GM18951 (cell line): Measurements from ENCODE around the gene ASTE1.
A peak's percentile ranks its signal among the peaks of the same experiment; 100 is the strongest.

Experiments
- POLR2A ChIP-seq: IDR thresholded peaks from 4 replicates; pipeline ENCODE4 v1.6.1; 2011; ENCODE audit warnings: mild to moderate bottlenecking; ENCODE audit not compliant: insufficient read length, insufficient read depth; ENCODE audit errors: extremely low read depth
- in situ Hi-C: fragments of 300-500 bp; cut with MboI; formaldehyde crosslinking; loops from one replicate; pipeline ENCODE4 v1.12.0; 2022; ENCODE audit warnings: low sequenced_read_pairs, mixed read lengths, inconsistent platforms; ENCODE audit not compliant: unreplicated experiment

The ASTE1 gene

DNA sequence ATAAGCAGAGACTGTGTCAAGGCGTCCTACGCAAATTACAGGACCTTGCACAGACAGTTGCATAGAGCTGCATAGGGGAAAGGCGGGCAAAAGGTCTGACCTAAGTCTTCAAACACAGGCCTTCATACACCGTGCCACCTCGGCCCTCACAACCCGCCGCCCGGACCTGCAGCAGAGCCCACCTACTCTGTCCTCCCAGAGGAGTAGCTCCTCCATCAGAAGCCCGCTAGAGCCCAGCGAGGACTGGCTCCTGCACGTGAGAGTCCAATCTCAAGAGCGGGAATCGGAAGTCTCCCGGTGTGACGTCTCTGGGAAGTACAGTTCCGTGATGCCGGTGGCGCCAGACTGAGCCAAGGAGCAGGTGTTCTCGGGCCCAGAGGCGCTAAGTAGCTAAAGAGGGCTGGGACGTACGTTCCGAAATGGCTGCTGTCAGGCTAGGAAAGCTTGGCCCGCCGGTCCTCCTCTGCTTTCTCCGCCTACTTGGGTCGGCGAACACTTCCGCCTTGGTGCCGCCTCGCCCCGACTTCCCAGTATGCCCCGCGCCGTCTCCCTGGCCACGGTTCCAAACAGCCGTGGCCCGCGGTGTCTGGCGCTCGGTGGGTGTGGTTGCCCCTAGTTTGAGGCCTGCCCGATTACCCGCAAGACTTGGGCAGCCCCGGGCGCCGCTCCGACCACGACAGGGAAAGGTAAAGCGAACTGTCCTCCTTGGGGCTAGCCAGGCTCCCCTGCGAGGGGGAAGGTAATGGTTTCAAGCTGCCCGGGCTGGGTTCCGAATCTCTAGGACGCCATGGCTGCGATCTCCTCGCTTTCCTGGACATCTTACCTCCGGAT is at the start of gene ASTE1, which contains the start of gene NEK11:
Gene ASTE1, minus strand, starts transcription at position 505 of the 831 bp plus-strand sequence. CDS start 1,519 bp downstream, outside the sequence.
Gene NEK11, plus strand, starts transcription at position 557 of the 831 bp plus-strand sequence. CDS start 2,832 bp downstream, outside the sequence.
- in situ Hi-C loops, result loop anchor here (25.0 kb wide), 3 partner anchors 461 to 1161 kb away; partner anchors contain the start of gene CPNE4
- TF ChIP-seq POLR2A, result peak; percentile 81

GRCh38 chr3:131075632-131076328 is 49.2 kb upstream of the ASTE1 start:
- TF ChIP-seq POLR2A, result no peak
- in situ Hi-C loops, result no loop called here

DNA sequence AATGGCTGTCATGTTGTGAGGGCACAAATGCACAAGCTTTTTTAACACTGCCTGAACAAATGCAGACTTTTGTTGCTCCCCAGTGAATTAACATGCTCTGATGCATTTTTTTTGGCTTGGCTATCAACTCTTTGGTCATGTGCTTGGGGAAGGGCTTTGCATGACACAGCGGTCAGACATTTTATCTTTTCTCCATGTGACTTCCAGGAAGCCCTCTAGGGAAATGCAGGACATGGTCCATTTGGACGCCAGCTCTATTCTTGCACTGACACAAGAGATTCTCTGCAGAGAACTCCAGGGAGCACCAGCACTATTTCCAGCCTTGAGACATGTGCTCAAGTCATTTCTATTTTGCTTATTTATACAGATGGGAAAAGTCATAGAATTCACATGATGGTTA is 46.2 kb upstream of the ASTE1 start:
- in situ Hi-C loops, result no loop called here
- TF ChIP-seq POLR2A, result no peak

GRCh38 chr3:131072099-131072559 is 45.5 kb upstream of the ASTE1 start:
- no peak for TF ChIP-seq POLR2A
- in situ Hi-C loops, result no loop called here

GRCh38 chr3:131067983-131068382 is 41.4 kb upstream of the ASTE1 start:
- in situ Hi-C loops, result no loop called here
- TF ChIP-seq POLR2A, result no peak

DNA sequence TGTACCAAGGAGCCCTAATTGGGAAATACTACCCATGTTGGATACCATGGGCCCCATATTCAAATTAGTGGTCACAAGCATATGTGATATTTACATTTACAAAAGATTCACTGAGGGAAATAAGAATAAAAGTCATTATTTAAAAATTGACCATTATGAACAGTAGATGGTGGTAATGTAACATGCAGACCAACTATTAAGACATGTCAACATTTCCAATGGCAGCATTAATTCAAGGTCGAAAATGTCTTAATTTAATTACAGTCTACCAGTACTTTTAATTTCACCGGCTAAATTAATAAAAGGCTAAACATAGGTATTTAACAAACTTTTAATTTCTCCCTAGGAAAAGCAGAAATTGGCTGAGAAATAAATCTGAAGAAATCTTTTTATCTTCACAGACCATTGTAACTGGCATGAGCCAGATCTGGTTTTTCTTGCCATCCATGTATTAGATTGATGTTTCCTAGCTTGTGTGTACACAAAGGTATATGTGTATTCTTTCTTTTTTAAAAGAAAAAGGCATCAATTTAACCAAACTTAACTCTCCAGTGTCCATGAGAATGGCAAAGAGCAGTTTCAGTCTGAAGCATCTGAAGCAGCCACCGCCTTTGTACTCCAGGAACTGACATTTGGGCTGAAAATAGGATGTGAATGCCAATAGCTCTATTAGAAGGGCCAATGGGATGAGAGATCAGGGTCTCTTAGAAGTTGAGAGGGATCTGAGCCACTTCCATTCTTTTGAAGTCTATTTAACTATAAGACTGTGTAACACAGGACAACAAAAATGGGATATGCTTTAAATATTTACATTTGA is 26.6 kb upstream of the ASTE1 start:
- in situ Hi-C loops, result no loop called here

GRCh38 chr3:131050001-131050400 is 23.4 kb upstream of the ASTE1 start:
- TF ChIP-seq POLR2A, result no peak

More for the DNA sequence above, 26.6 kb upstream of the ASTE1 start:
- TF ChIP-seq POLR2A, result no peak

DNA sequence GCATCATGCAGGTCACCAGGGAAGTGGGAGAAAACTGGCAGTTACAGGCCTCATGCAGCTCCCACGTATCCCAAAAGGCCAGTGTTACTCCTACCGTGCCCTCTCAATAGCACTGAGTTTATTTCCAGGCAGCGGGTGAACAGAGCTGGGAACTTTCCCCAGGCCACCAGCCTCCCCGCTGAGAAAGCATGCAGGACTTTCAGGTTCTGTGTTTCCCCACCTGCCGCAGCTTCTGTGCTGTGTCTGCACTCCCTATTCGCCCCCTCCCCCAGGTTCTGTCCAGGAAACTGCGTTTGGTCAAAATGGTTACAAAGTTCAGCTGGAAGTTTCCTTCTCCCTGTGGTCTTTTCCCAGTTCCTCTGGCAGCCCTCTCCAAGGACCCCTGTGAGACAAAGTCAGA is 21.4 kb upstream of the ASTE1 start:
- in situ Hi-C loops, result loop anchor here (25.0 kb wide), 3 partner anchors 439 to 1139 kb away; partner anchors contain the start of gene CPNE4

More at GRCh38 chr3:131050001-131050400, 23.4 kb upstream of the ASTE1 start:
- in situ Hi-C loops, result no loop called here

GRCh38 chr3:131047582-131047981 is 21.0 kb upstream of the ASTE1 start:
- in situ Hi-C loops, result loop anchor here (25.0 kb wide), 3 partner anchors 440 to 1140 kb away; partner anchors contain the start of gene CPNE4
- no peak for TF ChIP-seq POLR2A

More for the DNA sequence above, 21.4 kb upstream of the ASTE1 start:
- no peak for TF ChIP-seq POLR2A

DNA sequence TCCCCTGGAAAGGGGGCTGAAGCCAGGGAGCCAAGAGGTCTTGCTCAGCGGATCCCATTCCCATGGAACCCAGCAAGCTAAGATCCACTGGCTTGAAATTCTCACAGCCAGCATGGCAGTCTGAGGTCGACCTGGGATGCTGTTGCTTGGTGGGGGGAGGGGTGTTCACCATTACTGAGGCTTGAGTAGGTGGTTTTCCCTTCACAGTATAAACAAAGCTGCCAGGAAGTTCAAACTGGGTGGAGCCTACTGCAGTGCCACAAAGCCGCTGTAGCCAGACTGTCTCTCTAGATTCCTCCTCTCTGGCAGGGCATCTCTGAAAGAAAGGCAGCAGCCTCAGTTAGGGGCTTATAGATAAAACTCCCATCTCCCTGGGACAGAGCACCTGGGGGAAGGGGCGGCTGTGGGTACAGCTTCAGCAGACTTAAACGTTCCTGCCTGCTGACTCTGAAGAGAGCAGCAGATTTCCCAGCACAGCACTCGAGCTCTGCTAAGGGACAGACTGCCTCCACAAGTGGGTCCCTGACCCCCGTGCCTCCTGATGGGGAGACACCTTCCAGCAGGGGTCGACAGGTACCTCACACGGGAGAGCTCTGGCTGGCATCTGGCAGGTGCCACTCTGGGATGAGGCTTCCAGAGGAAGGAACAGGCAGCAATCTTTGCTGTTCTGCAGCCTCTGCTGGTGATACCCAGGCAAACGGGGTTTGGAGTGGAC is 15.8 kb upstream of the ASTE1 start:
- in situ Hi-C loops, result loop anchor here (25.0 kb wide), 3 partner anchors 445 to 1145 kb away; partner anchors contain the start of gene CPNE4

GRCh38 chr3:131038326-131038725 is 11.7 kb upstream of the ASTE1 start:
- TF ChIP-seq POLR2A, result no peak
- in situ Hi-C loops, result loop anchor here (25.0 kb wide), 3 partner anchors 449 to 1149 kb away; partner anchors contain the start of gene CPNE4

DNA sequence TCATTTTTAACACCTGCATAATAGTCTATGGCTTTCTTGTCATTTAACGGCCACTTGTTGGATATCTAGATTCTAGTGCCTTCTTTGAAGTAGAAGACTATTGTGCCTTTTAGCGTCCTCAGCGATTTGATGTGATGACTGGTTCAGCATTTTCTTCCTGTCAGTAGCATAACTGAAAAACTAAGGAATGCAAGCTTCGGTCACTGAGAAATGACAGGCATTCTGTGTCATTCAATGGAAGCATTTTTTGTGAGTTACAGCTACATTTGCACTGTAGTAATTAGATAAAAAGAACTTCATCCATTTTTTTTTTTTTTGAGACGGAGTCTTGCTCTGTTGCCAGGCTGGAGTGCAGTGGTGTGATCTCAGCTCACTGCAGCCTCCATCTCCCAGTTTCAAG is 10.4 kb upstream of the ASTE1 start:
- no peak for TF ChIP-seq POLR2A
- in situ Hi-C loops, result loop anchor here (25.0 kb wide), 3 partner anchors 450 to 1150 kb away; partner anchors contain the start of gene CPNE4
